ENCODE measurements around the gene MAGI2. TPM values are rescaled to one million over a fixed set of nuclear protein-coding genes. Genes with fewer than 3 reads are reported as not detected.
A peak's percentile ranks its signal among the peaks of the same experiment; 100 is the strongest.

MAGI2 gene
- total and polyA plus RNA-seq, 2 of the 13 experiments (the other 11 are each of a cell fraction or from before 2014, with no cell fraction given) = 1.5 to 3.8 TPM

GRCh38 chr7:78043159-78043558 is 1410.3 kb downstream of the MAGI2 start:
- 0% methylated on average over 2 of the region's 2 CpGs for WGBS (ENCODE audit: low lambda C conversion rate)
- Histone ChIP-seq H2AFZ (ENCODE audit: low read length) (no peak overlapping the region), H3K4me1 (ENCODE audit: insufficient read depth, low read length) (peaks cover 16% of the 10 kb centered on the region), H3K27ac (ENCODE audit: extremely low read length, insufficient read depth, low read length) (no peak overlapping the region), H3K9ac (ENCODE audit: insufficient read depth, low read depth, low read length) (no peak overlapping the region), H3K27me3 (ENCODE audit: control insufficient read depth in 1 of 2, insufficient read depth in 2 of 2, low read length in 2 of 2) (peaks cover 0 to 7% of the 10 kb centered on the region in 2 experiments; a peak in 1 of 5 replicates), H3K4me3 (replicated peaks in 1 of 3; ENCODE audit: insufficient read depth in 1 of 3, low read depth in 2 of 3, low read length in 3 of 3) (no peak overlapping the region; a peak in 1 of 6 replicates), H3K4me2 (ENCODE audit: low read depth, low read length) (peak overlapping the region; percentile 26; the same call in 1 of the 2 replicates), H3K79me2 (ENCODE audit: insufficient read depth, low read length) (no peaks in the 10 kb centered on the region), H3K36me3 (replicated peaks in 1 of 2; ENCODE audit: control insufficient read depth in 1 of 2, insufficient read depth in 2 of 2, low read length in 2 of 2) (no peaks in the 10 kb centered on the region), H3K9me3 (ENCODE audit: low read length) (no peaks in the 10 kb centered on the region), H4K20me1 (ENCODE audit: insufficient read depth, low read length) (no peaks in the 10 kb centered on the region)
- intact Hi-C loops (cut with micrococcal nuclease; ENCODE audit: unreplicated experiment) (no loop called here), in situ Hi-C loops (cut with HindIII; ENCODE audit: extremely low pct_ligation_motif_present, low pct_unique_long_range_greater_than_20kb) (no loop called here)
- peak; percentile 39; the same call in 1 of the 3 replicates for ATAC-seq
- BruUV-seq (replicated peaks) = no TSS peak
- no peak for DNase-seq (ENCODE audit: low spot score)
- no peak for FAIRE-seq
- POLR2A ChIA-PET = no interaction called here
- CTCF ChIA-PET (ENCODE audit: low intra/inter-chr PET ratio, low total read pairs) = no interaction called here
- TF ChIP-seq PAXIP1 (CRISPR knock-in tag; conservative IDR thresholded peaks at IDR 0.05) (peak; percentile 34; the same call in 1 of the 2 replicates), SOX6 (IDR thresholded peaks at IDR 0.05) (no peak), SOX6 (CRISPR knock-in tag; IDR thresholded peaks at IDR 0.05) (peak; percentile 32; the same call in 1 of the 2 replicates), ZBTB38 (CRISPR knock-in tag; IDR thresholded peaks at IDR 0.05) (no peak), SP5 (CRISPR knock-in tag; IDR thresholded peaks at IDR 0.05; ENCODE audit: borderline replicate concordance, low read depth) (peak; percentile 40; the same call in 1 of the 2 replicates), SOX13 (IDR thresholded peaks at IDR 0.05) (no peak), SOX13 (CRISPR knock-in tag; conservative IDR thresholded peaks at IDR 0.05 in 1 of 2, IDR thresholded peaks at IDR 0.05 in 1 of 2) (peak in 1 of 2 experiments; percentile 49; a peak in 1 of 4 replicates), NR2F6 (IDR thresholded peaks at IDR 0.05) (peak; percentile 47; the same call in 1 of the 2 replicates), NR2F6 (CRISPR knock-in tag; IDR thresholded peaks at IDR 0.05) (0 out of 2 replicates have a peak, but pooled peaks have one; percentile 22), ATF2 (CRISPR knock-in tag; IDR thresholded peaks at IDR 0.05) (no peak), ZNF33B (CRISPR knock-in tag; IDR thresholded peaks at IDR 0.05) (no peak), THAP9 (CRISPR knock-in tag; IDR thresholded peaks at IDR 0.05; ENCODE audit: borderline replicate concordance) (no peak), AGO2 (optimal IDR thresholded peaks at IDR 0.05; ENCODE audit: low read depth, low read length) (no peak), PBX2 (CRISPR knock-in tag; IDR thresholded peaks at IDR 0.05) (no peak), ZEB1 (IDR thresholded peaks at IDR 0.05; ENCODE audit: insufficient replicate concordance, low read depth) (peak; percentile 36), ZNF782 (CRISPR knock-in tag; IDR thresholded peaks at IDR 0.05; ENCODE audit: borderline replicate concordance) (no peak), SOX5 (CRISPR knock-in tag; IDR thresholded peaks at IDR 0.05; ENCODE audit: borderline replicate concordance) (no peak)
